ENCODE data around the gene MRPS25.
"Not testable (repeated sequence)": the region's sequence is repeated elsewhere in the genome, so short reads cannot be mapped to it uniquely, and the experiment has no call there.

MRPS25 gene

GRCh38 chr3:15042936-15043335 is 22.2 kb downstream of the MRPS25 start:
- no peak for DNase-seq

- no peak for DNase-seq
Measured at GRCh38 chr3:15041950-15042349, 23.2 kb downstream of the MRPS25 start.

- no peak for DNase-seq
Measured at GRCh38 chr3:15040844-15041243, 24.3 kb downstream of the MRPS25 start.

- DNase-seq: no peak
Measured at GRCh38 chr3:15038306-15038705, 26.8 kb downstream of the MRPS25 start.

GRCh38 chr3:15033103-15033502 is 32.0 kb downstream of the MRPS25 start:
- no peak for DNase-seq

- no peak for DNase-seq
Measured at GRCh38 chr3:15032650-15033049, 32.5 kb downstream of the MRPS25 start.

- DNase-seq: no peak
Measured at GRCh38 chr3:15029625-15030024, 35.5 kb downstream of the MRPS25 start.

GRCh38 chr3:15023719-15024118 is 41.4 kb downstream of the MRPS25 start:
- DNase-seq: no peak

GRCh38 chr3:15023249-15023648 is 41.9 kb downstream of the MRPS25 start:
- DNase-seq: no peak

GRCh38 chr3:15017191-15017590 is 47.9 kb downstream of the MRPS25 start:
- DNase-seq: no peak

- DNase-seq: no peak
Measured at GRCh38 chr3:15015456-15015855, 49.7 kb downstream of the MRPS25 start.

GRCh38 chr3:15014606-15015328 is 50.3 kb downstream of the MRPS25 start:
- DNase-seq: no peak

GRCh38 chr3:15011174-15011573 is 53.9 kb downstream of the MRPS25 start:
- DNase-seq: no peak

GRCh38 chr3:15010664-15011063 is 54.5 kb downstream of the MRPS25 start:
- no peak for DNase-seq

GRCh38 chr3:15009167-15009566 is 55.9 kb downstream of the MRPS25 start:
- DNase-seq: no peak

- DNase-seq: no peak
Measured at GRCh38 chr3:15007681-15008141, 57.4 kb downstream of the MRPS25 start.

GRCh38 chr3:14999182-14999581 is 65.9 kb downstream of the MRPS25 start:
- not testable (repeated sequence) for DNase-seq
